GM19468 (cell line): ENCODE measurements around the gene TRDMT1.

ENCODE experiments used
- ATAC-seq: cut with Tn5 transposase; IDR thresholded peaks from one replicate; pipeline ENCODE4 v1.9.1; 2021; ENCODE audit warnings: mild to moderate bottlenecking, moderate library complexity, moderate number of reproducible peaks; ENCODE audit not compliant: unreplicated experiment; ENCODE audit errors: extremely low read depth

Gene TRDMT1

GRCh38 chr10:17200912-17201793 is at the start of gene TRDMT1:
TSS of gene TRDMT1 (minus strand) at chr10:17201672. CDS start at chr10:17201634, 38 bp downstream.
- ATAC-seq = peak; percentile 85

GRCh38 chr10:17250736-17251135 is 49.3 kb upstream of the TRDMT1 start:
- no peak for ATAC-seq

- no peak for ATAC-seq
Observed at GRCh38 chr10:17249820-17250219, 48.3 kb upstream of the TRDMT1 start.

GRCh38 chr10:17248964-17249363 is 47.5 kb upstream of the TRDMT1 start:
- no peak for ATAC-seq

GRCh38 chr10:17247210-17247609 is 45.7 kb upstream of the TRDMT1 start:
- no peak for ATAC-seq

GRCh38 chr10:17244700-17245365 is 43.4 kb upstream of the TRDMT1 start:
- ATAC-seq = no peak

- no peak for ATAC-seq
Observed at GRCh38 chr10:17241611-17242333, 40.3 kb upstream of the TRDMT1 start.

- no peak for ATAC-seq
Observed at GRCh38 chr10:17240616-17241015, 39.1 kb upstream of the TRDMT1 start.

GRCh38 chr10:17240096-17240495 is 38.6 kb upstream of the TRDMT1 start:
- no peak for ATAC-seq

- ATAC-seq = no peak
Observed at GRCh38 chr10:17239345-17240085, 38.0 kb upstream of the TRDMT1 start.

- ATAC-seq = no peak
Observed at GRCh38 chr10:17238445-17239291, 37.2 kb upstream of the TRDMT1 start.

GRCh38 chr10:17237915-17238444 is 36.5 kb upstream of the TRDMT1 start:
- ATAC-seq = no peak

- no peak for ATAC-seq
Observed at GRCh38 chr10:17237149-17237527, 35.7 kb upstream of the TRDMT1 start.

- ATAC-seq = no peak
Observed at GRCh38 chr10:17236468-17237148, 35.1 kb upstream of the TRDMT1 start.

- ATAC-seq = no peak
Observed at GRCh38 chr10:17235136-17235535, 33.7 kb upstream of the TRDMT1 start.

GRCh38 chr10:17234431-17234945 is 33.0 kb upstream of the TRDMT1 start:
- ATAC-seq = no peak

- ATAC-seq = no peak
Observed at GRCh38 chr10:17233286-17233991, 32.0 kb upstream of the TRDMT1 start.
